Measurements from ENCODE around the gene PRG3.

- TF ChIP-seq CTCF (IDR thresholded peaks at IDR 0.05; ENCODE audit: extremely low read depth in 1 of 2, insufficient read depth in 1 of 2, low read depth in 1 of 2, low read length in 2 of 2) (no peak), EZH2 (IDR thresholded peaks at IDR 0.05; ENCODE audit: borderline replicate concordance, low read depth, low read length, severe bottlenecking) (no peak), POLR2A (IDR thresholded peaks at IDR 0.05; ENCODE audit: low read depth, low read length) (no peak), MAX (IDR thresholded peaks at IDR 0.05; ENCODE audit: insufficient read depth, insufficient read length) (no peak), POLR2AphosphoS5 (IDR thresholded peaks at IDR 0.05; ENCODE audit: insufficient read depth, low read depth, low read length) (no peak)
Measured at GRCh38 chr11:57331720-57332119, 49.2 kb downstream of the PRG3 start.

All from endothelial cell of umbilical vein (primary cell).